Erythroblast (primary cell): ENCODE measurements around the gene FABP1.

ENCODE experiments used
- DNase-seq, 2 experiments: peaks; one replicate each; lab custom pipeline; 2025; lab: John Stamatoyannopoulos, UW
- GATA1 ChIP-seq: IDR thresholded peaks from 2 replicates; pipeline ENCODE4 v1.6.1; 2011; ENCODE audit warnings: low read depth, mild to moderate bottlenecking, control low read depth, low read length, moderate library complexity
- POLR2A ChIP-seq: IDR thresholded peaks from 2 replicates; pipeline ENCODE4 v1.6.1; 2011; ENCODE audit warnings: mild to moderate bottlenecking, low read length

Gene FABP1

DNA sequence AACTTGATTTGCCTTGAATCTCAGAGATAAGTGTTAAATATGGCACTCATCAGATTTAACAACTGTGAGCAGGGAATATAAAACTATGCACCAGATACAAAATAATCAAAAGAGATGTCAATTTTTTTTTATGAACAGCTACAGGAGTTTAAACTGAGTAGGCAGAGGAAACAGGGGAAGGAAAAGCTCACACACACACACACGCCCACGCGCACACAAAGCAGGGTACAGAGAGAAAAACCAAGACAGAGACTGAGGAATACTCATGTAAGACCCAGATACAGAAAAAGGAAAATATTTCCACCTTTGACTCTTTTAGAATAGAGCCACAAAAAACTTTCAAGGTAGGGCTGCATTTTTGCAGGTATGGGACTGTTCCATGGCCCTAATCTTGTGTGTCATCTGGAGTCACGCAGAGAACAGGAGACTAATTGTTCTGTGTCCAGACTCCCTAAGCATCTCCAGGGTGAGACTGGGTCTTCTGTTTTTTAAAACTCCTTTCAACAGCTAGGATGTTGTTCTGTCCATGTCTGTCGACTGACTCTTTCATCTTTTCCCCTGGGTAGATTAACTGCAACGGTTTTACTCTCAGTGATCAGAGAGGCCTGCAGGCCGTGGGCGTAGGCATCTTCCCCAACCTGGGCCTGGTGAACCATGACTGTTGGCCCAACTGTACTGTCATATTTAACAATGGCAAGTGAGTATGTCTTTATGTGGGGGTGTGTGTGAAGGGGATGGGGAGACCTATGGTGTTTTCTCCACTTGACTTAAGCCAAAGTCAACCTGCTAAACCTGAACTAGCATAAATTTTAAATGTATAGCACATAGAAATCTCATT lies 37.2 kb downstream of the FABP1 start:
- no peak for TF ChIP-seq POLR2A
- TF ChIP-seq GATA1, result no peak
- no peak for DNase-seq

DNA sequence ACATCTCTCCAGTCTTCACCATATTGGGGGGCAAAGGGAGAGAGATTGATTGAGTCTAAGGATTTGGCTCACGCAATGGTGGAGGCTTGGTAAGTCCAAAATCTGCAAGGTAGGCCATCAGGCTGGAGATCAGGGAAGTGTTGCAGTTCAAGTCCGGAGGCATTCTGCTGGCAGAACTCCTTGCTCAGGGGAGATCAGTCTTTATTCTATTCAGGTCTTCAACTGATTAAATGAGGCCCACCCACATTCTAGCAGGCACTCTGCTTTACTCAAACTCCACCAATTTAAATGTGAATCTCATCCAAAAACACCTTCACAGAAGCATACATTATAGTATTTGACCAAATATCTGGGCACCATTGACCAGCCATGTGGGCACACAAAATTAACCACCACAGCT lies 38.9 kb downstream of the FABP1 start:
- no peak for DNase-seq
- TF ChIP-seq GATA1, result no peak
- no peak for TF ChIP-seq POLR2A

DNA sequence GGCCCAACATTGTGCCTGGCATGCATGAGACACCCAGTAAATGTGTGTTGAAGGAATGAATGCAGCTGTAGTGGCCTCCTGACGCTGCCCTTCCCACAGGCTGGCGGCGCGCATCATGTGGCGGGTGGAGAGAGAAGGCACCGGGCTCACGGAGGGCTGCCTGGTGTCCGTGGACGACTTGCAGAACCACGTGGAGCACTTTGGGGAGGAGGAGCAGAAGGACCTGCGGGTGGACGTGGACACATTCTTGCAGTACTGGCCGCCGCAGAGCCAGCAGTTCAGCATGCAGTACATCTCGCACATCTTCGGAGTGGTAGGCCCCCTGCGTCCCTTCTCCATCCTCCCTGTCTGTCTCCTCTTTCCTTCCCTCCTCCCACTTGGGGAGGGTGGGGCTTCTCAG lies 40.1 kb downstream of the FABP1 start:
- DNase-seq, result no peak
- TF ChIP-seq GATA1, result no peak
- no peak for TF ChIP-seq POLR2A

GRCh38 chr2:88087073-88087472 lies 40.8 kb downstream of the FABP1 start:
- no peak for DNase-seq
- no peak for TF ChIP-seq GATA1

- TF ChIP-seq POLR2A (no peak), GATA1 (no peak)
- no peak for DNase-seq
These were observed 41.5 kb downstream of the FABP1 start for GRCh38 chr2:88086401-88086800.

DNA sequence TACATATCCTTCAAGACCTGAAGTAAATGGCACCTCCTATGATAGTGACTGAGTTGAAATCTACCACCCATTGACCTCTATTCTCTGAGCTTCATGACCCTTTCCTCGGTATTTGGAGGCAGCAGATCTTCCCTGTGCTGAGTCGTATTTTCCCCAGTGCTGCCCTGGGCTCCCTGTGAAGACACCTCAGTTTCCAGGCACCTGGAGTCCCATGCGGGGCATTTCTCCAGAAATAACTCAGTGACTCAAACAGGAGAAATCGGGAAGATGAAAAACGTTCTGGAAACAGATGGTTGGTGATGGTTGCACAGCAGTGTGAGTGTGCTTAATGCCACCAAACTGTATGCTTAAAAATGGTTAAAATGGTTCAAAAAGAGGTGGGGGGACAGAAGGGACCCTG lies 42.3 kb downstream of the FABP1 start:
- DNase-seq, result no peak
- TF ChIP-seq GATA1 (no peak), POLR2A (no peak)

GRCh38 chr2:88085099-88085498 lies 42.8 kb downstream of the FABP1 start:
- TF ChIP-seq GATA1 (no peak), POLR2A (no peak)
- DNase-seq, result no peak

DNA sequence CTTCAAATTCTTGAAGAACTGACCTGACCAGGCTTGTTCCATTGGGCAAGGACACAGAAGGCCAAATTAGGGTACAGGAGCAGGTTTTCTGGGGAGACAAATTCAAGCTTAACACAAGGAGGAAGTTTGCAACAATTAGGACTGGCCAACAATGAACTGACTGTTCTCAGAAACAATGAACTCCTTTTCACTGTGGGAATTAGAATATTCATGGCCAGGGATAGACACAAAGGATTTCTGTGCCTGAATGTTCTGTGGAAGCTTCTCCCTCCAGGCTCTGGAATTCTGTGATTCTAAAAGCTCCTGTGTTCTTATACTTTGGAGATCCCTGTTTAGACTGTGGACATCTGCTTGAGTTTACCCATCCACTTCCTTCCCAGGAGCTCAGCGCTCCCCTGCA lies 45.1 kb downstream of the FABP1 start:
- TF ChIP-seq GATA1 (no peak), POLR2A (no peak)
- DNase-seq, result no peak

DNA sequence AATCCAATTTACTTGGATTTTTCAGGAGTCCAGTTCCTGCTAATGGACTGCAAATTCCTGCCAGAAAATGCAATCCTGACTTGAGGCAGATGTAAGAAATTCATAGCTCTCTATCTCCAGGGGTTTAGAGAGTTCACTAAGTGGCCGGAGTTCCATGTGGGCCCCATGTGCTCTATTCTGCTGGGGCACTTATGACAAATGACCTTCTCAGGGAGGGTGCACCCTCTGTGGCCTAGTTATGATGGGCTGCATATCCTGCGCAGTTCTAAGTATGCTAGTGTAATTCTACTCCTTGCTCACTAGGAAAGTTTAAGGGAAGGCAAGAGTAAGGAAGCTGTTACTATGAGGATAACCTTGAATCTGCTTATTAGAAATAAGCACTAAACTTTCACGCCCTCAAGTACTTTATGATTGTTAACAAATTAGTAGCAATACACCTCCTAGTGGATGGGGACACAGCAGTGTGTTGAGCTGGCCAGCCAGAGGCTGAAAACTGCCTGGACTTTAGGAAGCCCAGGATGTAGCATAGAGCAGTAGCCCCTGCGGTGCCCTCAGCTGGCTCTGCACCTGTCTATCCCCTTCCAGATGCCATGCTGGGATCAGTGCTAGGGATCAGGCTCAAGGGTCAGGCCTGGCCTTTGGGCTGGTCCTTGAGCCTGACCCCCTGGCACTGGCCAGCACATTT lies 45.8 kb downstream of the FABP1 start:
- DNase-seq, result no peak
- TF ChIP-seq GATA1 (no peak), POLR2A (no peak)

DNA sequence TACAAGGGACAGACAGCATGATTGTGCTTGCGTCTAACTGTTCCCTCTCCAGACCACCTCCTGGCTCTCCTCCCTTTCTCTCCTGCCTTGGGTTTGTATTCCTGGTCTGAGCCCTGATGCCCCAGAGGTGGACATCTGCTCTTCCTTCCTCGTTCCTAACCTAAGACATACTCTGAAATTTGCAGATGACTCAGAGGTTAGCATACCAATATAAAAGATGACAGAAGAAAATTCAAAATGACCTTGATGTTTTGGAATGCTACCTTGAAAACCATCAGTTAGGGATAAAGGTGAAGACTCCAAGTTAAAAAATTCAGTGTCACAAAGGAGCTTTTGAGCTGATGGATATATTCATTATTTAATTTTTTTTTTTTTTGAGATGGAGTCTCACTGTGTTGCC lies 47.3 kb downstream of the FABP1 start:
- TF ChIP-seq GATA1 (no peak), POLR2A (no peak)

DNA sequence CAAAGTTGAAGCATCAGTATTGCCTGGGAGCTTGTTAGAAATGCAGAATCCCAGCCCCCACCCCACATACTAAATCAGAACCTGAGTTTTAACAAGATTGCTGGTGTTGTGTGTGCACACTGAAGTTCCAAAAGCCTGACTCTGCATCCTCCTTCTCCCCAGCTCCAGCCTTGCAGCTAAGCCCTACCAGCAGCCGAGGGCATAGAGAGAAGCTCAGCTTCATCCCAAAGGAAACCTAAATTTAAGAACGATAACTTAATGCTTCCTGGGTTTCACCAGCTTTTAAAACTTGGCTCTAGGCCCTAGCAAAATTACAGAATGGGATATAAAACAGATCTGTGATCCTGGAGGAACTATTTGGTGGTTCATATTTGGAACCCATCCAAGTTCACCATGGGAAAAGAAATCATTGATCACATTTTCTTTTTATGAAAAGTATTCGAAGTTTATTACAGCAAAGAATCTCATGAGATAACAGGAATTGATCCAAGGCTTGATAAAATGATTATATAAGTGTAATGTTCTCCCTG lies 49.2 kb downstream of the FABP1 start:
- DNase-seq, result no peak
- TF ChIP-seq POLR2A, result no peak
- no peak for TF ChIP-seq GATA1

More for the DNA sequence above, 47.3 kb downstream of the FABP1 start:
- DNase-seq, result no peak

DNA sequence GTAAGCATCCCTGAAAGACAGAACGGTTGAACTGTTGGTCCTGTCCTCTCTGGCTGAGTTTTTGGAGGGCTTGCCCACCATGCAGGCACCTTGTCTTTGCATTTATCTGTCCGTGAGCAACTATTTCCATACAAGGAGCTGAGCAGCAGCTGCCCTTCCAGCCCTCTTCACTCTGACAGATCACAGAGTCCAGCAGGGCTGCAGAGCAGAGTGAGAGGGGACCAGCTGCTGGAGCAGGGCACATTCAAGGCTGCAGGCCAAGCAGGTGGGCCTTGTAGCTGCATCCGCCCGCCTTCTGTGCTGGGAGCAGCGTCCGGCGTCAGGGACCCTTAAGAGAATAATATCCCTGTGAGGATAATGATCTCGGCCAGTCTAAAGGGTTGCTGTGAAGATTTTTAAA lies 50.8 kb downstream of the FABP1 start:
- no peak for TF ChIP-seq GATA1
- DNase-seq, result no peak

GRCh38 chr2:88074854-88075292 lies 53.0 kb downstream of the FABP1 start:
- DNase-seq, result no peak
- TF ChIP-seq POLR2A, result no peak
- no peak for TF ChIP-seq GATA1

- no peak for DNase-seq
- TF ChIP-seq GATA1 (no peak), POLR2A (no peak)
These were observed 53.7 kb downstream of the FABP1 start for GRCh38 chr2:88074150-88074549.
